ENCODE measurements around the gene AVPI1. TPM values are rescaled to one million over a fixed set of nuclear protein-coding genes. Genes with fewer than 3 reads are reported as not detected.

AVPI1 gene
- total RNA-seq, 1 donor: 101 TPM

- Histone ChIP-seq H4K20me1 (ENCODE audit: insufficient read depth, low read length) (peaks cover 34% of the 10 kb centered on the region), H3K9me3 (ENCODE audit: low read depth, low read length) (no peaks in the 10 kb centered on the region), H3K79me2 (ENCODE audit: insufficient read depth, low read length) (peaks cover 53% of the 10 kb centered on the region), H3K4me1 (ENCODE audit: insufficient read depth, low read length) (peaks cover 19% of the 10 kb centered on the region), H3K4me3 (ENCODE audit: insufficient read depth, low read length) (no peak overlapping the region), H2AFZ (ENCODE audit: low read length) (no peak overlapping the region), H3K4me2 (ENCODE audit: insufficient read depth, low read length) (no peak overlapping the region), H3K27me3 (ENCODE audit: insufficient read depth, low read length) (no peaks in the 10 kb centered on the region), H3K36me3 (ENCODE audit: insufficient read depth, low read length) (peaks cover 32% of the 10 kb centered on the region), H3K27ac (ENCODE audit: low read depth, low read length) (no peak overlapping the region)
- DNase-seq (ENCODE audit: insufficient read length, low spot score, missing footprints): no peak
- no peak for TF ChIP-seq CTCF (IDR thresholded peaks at IDR 0.05; ENCODE audit: extremely low read depth, low read depth, low read length)
These were observed 31.7 kb upstream of the AVPI1 start for GRCh38 chr10:97718659-97719142.

GRCh38 chr10:97718178-97718577, 31.1 kb upstream of the AVPI1 start:
- no peak for DNase-seq (ENCODE audit: insufficient read length, low spot score, missing footprints)
- Histone ChIP-seq H4K20me1 (ENCODE audit: insufficient read depth, low read length) (peaks cover 34% of the 10 kb centered on the region), H3K9me3 (ENCODE audit: low read depth, low read length) (no peaks in the 10 kb centered on the region), H2AFZ (ENCODE audit: low read length) (no peak overlapping the region), H3K36me3 (ENCODE audit: insufficient read depth, low read length) (peaks cover 32% of the 10 kb centered on the region), H3K4me3 (ENCODE audit: insufficient read depth, low read length) (no peak overlapping the region), H3K27ac (ENCODE audit: low read depth, low read length) (no peak overlapping the region), H3K79me2 (ENCODE audit: insufficient read depth, low read length) (peaks cover 53% of the 10 kb centered on the region), H3K27me3 (ENCODE audit: insufficient read depth, low read length) (no peaks in the 10 kb centered on the region), H3K4me2 (ENCODE audit: insufficient read depth, low read length) (no peak overlapping the region), H3K4me1 (ENCODE audit: insufficient read depth, low read length) (peaks cover 19% of the 10 kb centered on the region)
- no peak for TF ChIP-seq CTCF (IDR thresholded peaks at IDR 0.05; ENCODE audit: extremely low read depth, low read depth, low read length)

- peaks cover 32% of the 10 kb centered on the region for H3K36me3 ChIP-seq (ENCODE audit: insufficient read depth, low read length)
- DNase-seq (ENCODE audit: insufficient read length, low spot score, missing footprints): no peak
- TF ChIP-seq CTCF (IDR thresholded peaks at IDR 0.05; ENCODE audit: extremely low read depth, low read depth, low read length): no peak
- H3K9me3 ChIP-seq (ENCODE audit: low read depth, low read length): no peaks in the 10 kb centered on the region
- no peak overlapping the region for H3K27ac ChIP-seq (ENCODE audit: low read depth, low read length)
- no peak overlapping the region for H2AFZ ChIP-seq (ENCODE audit: low read length)
- peaks cover 23% of the 10 kb centered on the region for H3K4me1 ChIP-seq (ENCODE audit: insufficient read depth, low read length)
- peaks cover 53% of the 10 kb centered on the region for H3K79me2 ChIP-seq (ENCODE audit: insufficient read depth, low read length)
- no peak overlapping the region for H3K4me2 ChIP-seq (ENCODE audit: insufficient read depth, low read length)
- peaks cover 34% of the 10 kb centered on the region for H4K20me1 ChIP-seq (ENCODE audit: insufficient read depth, low read length)
- no peaks in the 10 kb centered on the region for H3K27me3 ChIP-seq (ENCODE audit: insufficient read depth, low read length)
- no peak overlapping the region for H3K4me3 ChIP-seq (ENCODE audit: insufficient read depth, low read length)
These were observed 30.6 kb upstream of the AVPI1 start for GRCh38 chr10:97717627-97718026.

- H2AFZ ChIP-seq (ENCODE audit: low read length): peak overlapping the region; percentile 17
- TF ChIP-seq CTCF (IDR thresholded peaks at IDR 0.05; ENCODE audit: extremely low read depth, low read depth, low read length): no peak
- H3K27ac ChIP-seq (ENCODE audit: low read depth, low read length): peak overlapping the region; percentile 67
- H3K79me2 ChIP-seq (ENCODE audit: insufficient read depth, low read length): peaks cover 53% of the 10 kb centered on the region
- peaks cover 34% of the 10 kb centered on the region for H4K20me1 ChIP-seq (ENCODE audit: insufficient read depth, low read length)
- H3K4me2 ChIP-seq (ENCODE audit: insufficient read depth, low read length): peak overlapping the region; percentile 92
- peaks cover 32% of the 10 kb centered on the region for H3K36me3 ChIP-seq (ENCODE audit: insufficient read depth, low read length)
- H3K27me3 ChIP-seq (ENCODE audit: insufficient read depth, low read length): no peaks in the 10 kb centered on the region
- H3K9me3 ChIP-seq (ENCODE audit: low read depth, low read length): no peaks in the 10 kb centered on the region
- peaks cover 31% of the 10 kb centered on the region for H3K4me1 ChIP-seq (ENCODE audit: insufficient read depth, low read length)
- peak overlapping the region; percentile 85 for H3K4me3 ChIP-seq (ENCODE audit: insufficient read depth, low read length)
- peak; percentile 78 for DNase-seq (ENCODE audit: insufficient read length, low spot score, missing footprints)
These were observed 28.3 kb upstream of the AVPI1 start for GRCh38 chr10:97715259-97715874.

Data from osteoblast (primary cell).